K562 (cell line): Measurements from ENCODE around the gene PRTFDC1. TPM values are rescaled to one million over a fixed set of nuclear protein-coding genes. Genes with fewer than 3 reads are reported as not detected.

ENCODE experiments used
- ATAC-seq: fragments of 200-7000 bp; cut with Tn5 transposase; 3 replicates; pipeline ENCODE4 v1.9.1; 2020; ENCODE audit warnings: moderate library complexity
- BruUV-seq: library from RNA; stranded (reverse); fragments of 400-500 nt; replicated peaks from 2 replicates; lab custom pipeline; 2021; lab: Mats Ljungman, UMichigan
- CTCF ChIA-PET: fragments of 300-600 bp; formaldehyde crosslinking; extraction: SDS; loops from one replicate; lab custom pipeline; 2021; ENCODE audit warnings: low intra/inter-chr PET ratio; lab: Yijun Ruan, JAX
- POLR2A ChIA-PET: fragments of 300-600, 350-650 bp; sonication (Branson Sonifier 250); formaldehyde crosslinking; extraction: SDS; loops from one replicate; lab custom pipeline; 2021; ENCODE audit warnings: antibody characterized with exemption, inconsistent platforms; lab: Yijun Ruan, JAX
- DNase-seq, 4 experiments: peaks; one replicate each; pipeline versions ENCODE4 v3.0.0 to v3.0.0-alpha.2; 2011 to 2018; ENCODE audit warnings: low spot score in 3 of 4, mixed read lengths in 3 of 4; ENCODE audit errors: extremely low read depth in 1 of 4
- FAIRE-seq: peaks from 2 replicates; lab custom pipeline; 2011; peaks lifted over from hg19 to GRCh38; lab: Jason Lieb, UNC
- H2AFZ ChIP-seq: 2 replicates; pipeline ENCODE4 v1.6.0; 2011; ENCODE audit warnings: low read depth, low read length, control low read depth, inconsistent platforms
- H3K27ac ChIP-seq: fragments of 200-600 bp; 3 replicates; pipeline ENCODE4 v1.8.0; 2011; ENCODE audit warnings: low read depth, mild to moderate bottlenecking, control low read depth, inconsistent platforms, low read length, moderate library complexity, mixed read lengths; ENCODE audit errors: extremely low read depth
- H3K27me3 ChIP-seq, 2 experiments: fragments of 300-600 bp in 1 of 2; 2 replicates in 1 of 2; 3 replicates in 1 of 2; pipeline versions ENCODE4 v1.6.0 to v1.8.0; 2011; ENCODE audit warnings: inconsistent platforms in 2 of 2, low read length in 2 of 2, mild to moderate bottlenecking in 1 of 2, mixed read lengths in 1 of 2, moderate library complexity in 1 of 2; ENCODE audit not compliant: control insufficient read depth in 2 of 2, insufficient read depth in 2 of 2
- H3K36me3 ChIP-seq: fragments of 300-600 bp; 3 replicates; pipeline ENCODE4 v1.8.0; 2011; ENCODE audit warnings: mild to moderate bottlenecking, low read length, inconsistent platforms; ENCODE audit not compliant: control insufficient read depth, insufficient read depth
- H3K4me1 ChIP-seq, 2 experiments: fragments of 200-600 bp in 1 of 2; replicated peaks in 1 of 2; 2 replicates in 1 of 2; 3 replicates in 1 of 2; pipeline versions ENCODE4 v1.5.1 to v1.8.0; 2011; ENCODE audit warnings: inconsistent platforms in 2 of 2, low read length in 2 of 2, mild to moderate bottlenecking in 1 of 2, mixed read lengths in 1 of 2, moderate library complexity in 1 of 2; ENCODE audit not compliant: control insufficient read depth in 2 of 2, insufficient read depth in 2 of 2
- H3K4me2 ChIP-seq: 2 replicates; pipeline ENCODE4 v1.6.1; 2011; ENCODE audit warnings: low read length, control low read depth, inconsistent platforms, mixed read lengths; ENCODE audit not compliant: insufficient read depth
- H3K4me3 ChIP-seq: fragments of 200-600 bp; sonication (generic), shearing (Covaris generic); 2 replicates; pipeline ENCODE4 v1.5.1; 2016; ENCODE audit warnings: control low read depth, inconsistent platforms
- H3K79me2 ChIP-seq: fragments of 200-600 bp; 3 replicates; pipeline ENCODE4 v1.8.0; 2011; ENCODE audit warnings: low read length, inconsistent platforms; ENCODE audit not compliant: control insufficient read depth, insufficient read depth
- H3K9ac ChIP-seq, 2 experiments: 2 replicates each; pipeline versions ENCODE4 v1.6.0 to v1.6.1; 2011; ENCODE audit warnings: low read depth in 2 of 2, low read length in 2 of 2, control low read depth in 1 of 2, inconsistent platforms in 1 of 2, mild to moderate bottlenecking in 1 of 2, mixed read lengths in 1 of 2; ENCODE audit not compliant: insufficient read depth in 1 of 2
- H3K9me1 ChIP-seq: one replicate; pipeline ENCODE4 v1.6.0; 2011; ENCODE audit warnings: inconsistent platforms, mild to moderate bottlenecking, low read length, moderate library complexity; ENCODE audit not compliant: control insufficient read depth, insufficient read depth
- H3K9me3 ChIP-seq: replicated peaks from 2 replicates; pipeline ENCODE4 v1.5.1; 2011; ENCODE audit warnings: low read depth, low read length, inconsistent platforms; ENCODE audit not compliant: control insufficient read depth, insufficient read depth
- H4K20me1 ChIP-seq: replicated peaks from 2 replicates; pipeline ENCODE4 v1.6.1; 2011; ENCODE audit warnings: low read length, inconsistent platforms, mixed read lengths; ENCODE audit not compliant: control insufficient read depth, insufficient read depth
- EGR1 ChIP-seq: fragments of 450-650 bp; conservative IDR thresholded peaks from 2 replicates; pipeline ENCODE4 v1.6.1; 2017; ENCODE audit warnings: mild to moderate bottlenecking
- RAD21 ChIP-seq, 2 experiments: fragments of 250-450 bp in 1 of 2; fragments of 450-650 bp in 1 of 2; sonication (Bioruptor Pico) in 1 of 2; formaldehyde crosslinking in 1 of 2; IDR thresholded peaks in 1 of 2; conservative IDR thresholded peaks in 1 of 2; 2 replicates each; pipeline versions ENCODE4 v1.4.0 to v1.8.0; 2020 to 2022; ENCODE audit warnings: mild to moderate bottlenecking in 2 of 2, moderate library complexity in 1 of 2
- RBM17 ChIP-seq: fragments of 200-400 bp; formaldehyde crosslinking; IDR thresholded peaks from 2 replicates; pipeline ENCODE4 v1.6.1; 2017; ENCODE audit warnings: low read depth, mild to moderate bottlenecking, low read length, borderline replicate concordance
- SAP30 ChIP-seq: fragments of 200-600 bp; sonication (generic); IDR thresholded peaks from 2 replicates; pipeline ENCODE4 v1.6.1; 2012; ENCODE audit warnings: borderline replicate concordance, low read depth, mild to moderate bottlenecking, moderate library complexity, low read length, control low read depth, inconsistent platforms; ENCODE audit not compliant: insufficient read depth, poor library complexity, severe bottlenecking
- STAG1 ChIP-seq: sonication (generic); formaldehyde crosslinking; IDR thresholded peaks from 2 replicates; pipeline ENCODE4 v1.5.0; 2020; ENCODE audit warnings: missing genetic modification reagents, borderline replicate concordance
- ZNF282 ChIP-seq: sonication (generic); formaldehyde crosslinking; IDR thresholded peaks from 2 replicates; pipeline ENCODE4 v1.8.1; 2023; ENCODE audit warnings: missing genetic modification reagents
- ZNF589 ChIP-seq: fragments of 200-800 bp; sonication (Bioruptor generic); IDR thresholded peaks from 2 replicates; pipeline ENCODE4 v1.6.1; 2016; ENCODE audit warnings: low read depth, missing genetic modification characterization, missing compliant biosample characterization
- WGBS: fragments of 100-300 bp; shearing (Covaris generic); methylation state at CpG from one replicate; pipeline ENCODE4 v1.1.6; 2016; ENCODE audit warnings: low coverage, mixed read lengths; ENCODE audit not compliant: insufficient coverage; ENCODE audit errors: missing lambda C conversion rate; 5-methylcytosine and 5-hydroxymethylcytosine counted together
- in situ Hi-C: fragments of 300-500 bp; cut with MboI; formaldehyde crosslinking; loops from 4 replicates; pipeline ENCODE4 v1.15.0; 2018; ENCODE audit warnings: inconsistent platforms, mixed read lengths
- intact Hi-C: fragments of 100-400 bp; cut with micrococcal nuclease; formaldehyde crosslinking; loops from 2 replicates; pipeline ENCODE4 v1.14.2; 2022
- polyA plus RNA-seq, 8 experiments: library from polyadenylated mRNA; depleted of rRNA in 4 of 8; stranded (reverse) in 5 of 8; unstranded in 3 of 8; fragments of >200 nt; fragmentation: Nextera tagmentation in 2 of 8; fragmentation: Illumina TruSeq in 1 of 8; extraction: Ambion mirVana in 2 of 8; extraction: Trizol in 1 of 8; gene quantifications; 2 replicates each; pipeline versions ENCODE4 v1.2.1 to v1.2.3, GENCODE V29; 2011 to 2014; ENCODE audit warnings: inconsistent platforms in 1 of 8, missing spikeins in 1 of 8
- total RNA-seq, 7 experiments: library from RNA; depleted of rRNA in 6 of 7; stranded (reverse); fragments of >200 nt in 6 of 7; fragmentation: Illumina TruSeq in 2 of 7; extraction: Trizol in 2 of 7; gene quantifications; 2 replicates each; pipeline versions ENCODE4 v1.2.1 to v1.2.3, GENCODE V29; 2011 to 2021; ENCODE audit warnings: low replicate concordance in 1 of 7
- TF ChIP-seq, protein P1 (sequence below): fragments of 450-650 bp; IDR thresholded peaks from 2 replicates; pipeline ENCODE4 v1.6.1; 2017; ENCODE audit warnings: mild to moderate bottlenecking, moderate library complexity
- TF ChIP-seq, protein P2 (sequence below): fragments of 450-650 bp; IDR thresholded peaks from 2 replicates; pipeline ENCODE4 v1.6.1; 2016; ENCODE audit warnings: low read depth
- TF ChIP-seq, protein P3 (sequence below): fragments of 450-650 bp; formaldehyde crosslinking; IDR thresholded peaks from 2 replicates; pipeline ENCODE4 v1.4.0; 2022; ENCODE audit warnings: missing genetic modification characterization

PRTFDC1 gene
- total and polyA plus RNA-seq, 9 of the 15 experiments (the other 6 are each of a cell fraction or from before 2014, with no cell fraction given) = 7.0 to 27.6 (median 10.0) TPM

DNA sequence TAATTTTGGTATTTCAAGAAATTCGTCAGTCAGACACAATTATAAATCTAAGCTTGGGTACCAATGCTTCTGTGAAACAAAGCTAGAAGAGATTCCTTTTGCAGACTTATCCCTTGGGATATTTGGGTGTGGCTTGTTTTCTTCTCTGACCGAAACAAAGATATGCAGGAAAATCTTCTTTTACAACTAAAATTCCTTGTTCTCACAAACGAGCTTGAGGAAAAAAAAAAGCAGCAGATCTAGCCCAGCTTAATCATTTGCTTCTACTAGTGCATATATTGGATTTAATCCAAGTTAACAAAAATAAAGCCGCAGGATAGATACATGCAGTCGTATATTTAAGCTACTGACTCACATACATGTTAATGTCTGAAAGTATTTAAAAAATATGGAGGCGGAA is 104.2 kb downstream of the PRTFDC1 start:
- Histone ChIP-seq H3K9me1 (no peaks in the 10 kb centered on the region), H3K4me1 (peaks cover 0 to 15% of the 10 kb centered on the region in 2 experiments; a peak in 3 of 5 replicates), H3K79me2 (no peaks in the 10 kb centered on the region), H2AFZ (no peak overlapping the region), H4K20me1 (no peaks in the 10 kb centered on the region), H3K4me2 (no peak overlapping the region), H3K9ac (no peak overlapping the region), H3K27me3 (no peaks in the 10 kb centered on the region), H3K27ac (no peak overlapping the region), H3K36me3 (no peaks in the 10 kb centered on the region), H3K4me3 (no peak overlapping the region), H3K9me3 (no peaks in the 10 kb centered on the region)
- ChIA-PET POLR2A (interaction anchor here (0.7 to 1.5 kb wide), 5 partner anchors 10 to 249 kb away, joined by 3 to 5 read pairs (median 3); no protein-coding TSS in a partner anchor), CTCF (no interaction called here)
- FAIRE-seq (no peak), DNase-seq (no peak), ATAC-seq (no peak)
- TF ChIP-seq STAG1 (CRISPR knock-in tag) = no peak
- no peak for TF ChIP-seq EGR1
- no peak for TF ChIP-seq RBM17
- TF ChIP-seq, protein P1, sequence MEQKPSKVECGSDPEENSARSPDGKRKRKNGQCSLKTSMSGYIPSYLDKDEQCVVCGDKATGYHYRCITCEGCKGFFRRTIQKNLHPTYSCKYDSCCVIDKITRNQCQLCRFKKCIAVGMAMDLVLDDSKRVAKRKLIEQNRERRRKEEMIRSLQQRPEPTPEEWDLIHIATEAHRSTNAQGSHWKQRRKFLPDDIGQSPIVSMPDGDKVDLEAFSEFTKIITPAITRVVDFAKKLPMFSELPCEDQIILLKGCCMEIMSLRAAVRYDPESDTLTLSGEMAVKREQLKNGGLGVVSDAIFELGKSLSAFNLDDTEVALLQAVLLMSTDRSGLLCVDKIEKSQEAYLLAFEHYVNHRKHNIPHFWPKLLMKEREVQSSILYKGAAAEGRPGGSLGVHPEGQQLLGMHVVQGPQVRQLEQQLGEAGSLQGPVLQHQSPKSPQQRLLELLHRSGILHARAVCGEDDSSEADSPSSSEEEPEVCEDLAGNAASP = no peak
- no peak for TF ChIP-seq RAD21 (CRISPR knock-in tag; conservative IDR thresholded peaks at IDR 0.05 in 1 of 2, IDR thresholded peaks at IDR 0.05 in 1 of 2)
- TF ChIP-seq, protein P2, sequence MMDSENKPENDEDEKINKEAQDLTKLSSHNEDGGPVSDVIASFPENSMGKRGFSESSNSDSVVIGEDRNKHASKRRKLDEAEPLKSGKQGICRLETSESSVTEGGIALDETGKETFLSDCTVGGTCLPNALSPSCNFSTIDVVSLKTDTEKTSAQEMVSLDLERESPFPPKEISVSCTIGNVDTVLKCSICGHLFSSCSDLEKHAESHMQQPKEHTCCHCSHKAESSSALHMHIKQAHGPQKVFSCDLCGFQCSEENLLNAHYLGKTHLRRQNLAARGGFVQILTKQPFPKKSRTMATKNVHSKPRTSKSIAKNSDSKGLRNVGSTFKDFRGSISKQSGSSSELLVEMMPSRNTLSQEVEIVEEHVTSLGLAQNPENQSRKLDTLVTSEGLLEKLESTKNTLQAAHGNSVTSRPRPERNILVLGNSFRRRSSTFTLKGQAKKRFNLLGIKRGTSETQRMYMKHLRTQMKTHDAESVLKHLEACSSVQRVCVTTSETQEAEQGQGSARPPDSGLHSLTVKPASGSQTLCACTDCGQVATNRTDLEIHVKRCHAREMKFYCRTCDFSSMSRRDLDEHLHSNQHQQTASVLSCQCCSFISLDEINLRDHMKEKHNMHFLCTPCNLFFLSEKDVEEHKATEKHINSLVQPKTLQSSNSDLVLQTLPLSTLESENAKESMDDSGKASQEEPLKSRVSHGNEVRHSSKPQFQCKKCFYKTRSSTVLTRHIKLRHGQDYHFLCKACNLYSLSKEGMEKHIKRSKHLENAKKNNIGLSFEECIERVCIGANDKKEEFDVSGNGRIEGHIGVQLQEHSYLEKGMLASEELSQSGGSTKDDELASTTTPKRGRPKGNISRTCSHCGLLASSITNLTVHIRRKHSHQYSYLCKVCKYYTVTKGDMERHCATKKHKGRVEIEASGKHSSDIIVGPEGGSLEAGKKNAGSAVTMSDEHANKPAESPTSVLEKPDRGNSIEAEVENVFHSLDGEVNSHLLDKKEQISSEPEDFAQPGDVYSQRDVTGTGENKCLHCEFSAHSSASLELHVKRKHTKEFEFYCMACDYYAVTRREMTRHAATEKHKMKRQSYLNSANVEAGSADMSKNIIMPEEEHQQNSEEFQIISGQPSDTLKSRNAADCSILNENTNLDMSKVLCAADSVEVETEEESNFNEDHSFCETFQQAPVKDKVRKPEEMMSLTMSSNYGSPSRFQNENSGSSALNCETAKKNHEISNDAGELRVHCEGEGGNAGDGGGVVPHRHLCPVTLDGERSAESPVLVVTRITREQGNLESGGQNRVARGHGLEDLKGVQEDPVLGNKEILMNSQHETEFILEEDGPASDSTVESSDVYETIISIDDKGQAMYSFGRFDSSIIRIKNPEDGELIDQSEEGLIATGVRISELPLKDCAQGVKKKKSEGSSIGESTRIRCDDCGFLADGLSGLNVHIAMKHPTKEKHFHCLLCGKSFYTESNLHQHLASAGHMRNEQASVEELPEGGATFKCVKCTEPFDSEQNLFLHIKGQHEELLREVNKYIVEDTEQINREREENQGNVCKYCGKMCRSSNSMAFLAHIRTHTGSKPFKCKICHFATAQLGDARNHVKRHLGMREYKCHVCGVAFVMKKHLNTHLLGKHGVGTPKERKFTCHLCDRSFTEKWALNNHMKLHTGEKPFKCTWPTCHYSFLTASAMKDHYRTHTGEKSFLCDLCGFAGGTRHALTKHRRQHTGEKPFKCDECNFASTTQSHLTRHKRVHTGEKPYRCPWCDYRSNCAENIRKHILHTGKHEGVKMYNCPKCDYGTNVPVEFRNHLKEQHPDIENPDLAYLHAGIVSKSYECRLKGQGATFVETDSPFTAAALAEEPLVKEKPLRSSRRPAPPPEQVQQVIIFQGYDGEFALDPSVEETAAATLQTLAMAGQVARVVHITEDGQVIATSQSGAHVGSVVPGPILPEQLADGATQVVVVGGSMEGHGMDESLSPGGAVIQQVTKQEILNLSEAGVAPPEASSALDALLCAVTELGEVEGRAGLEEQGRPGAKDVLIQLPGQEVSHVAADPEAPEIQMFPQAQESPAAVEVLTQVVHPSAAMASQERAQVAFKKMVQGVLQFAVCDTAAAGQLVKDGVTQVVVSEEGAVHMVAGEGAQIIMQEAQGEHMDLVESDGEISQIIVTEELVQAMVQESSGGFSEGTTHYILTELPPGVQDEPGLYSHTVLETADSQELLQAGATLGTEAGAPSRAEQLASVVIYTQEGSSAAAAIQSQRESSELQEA = no peak
- no peak for TF ChIP-seq SAP30
- no peak for TF ChIP-seq ZNF282 (CRISPR knock-in tag)
- no peak for TF ChIP-seq ZNF589 (CRISPR knock-in tag)
- TF ChIP-seq, protein P3, sequence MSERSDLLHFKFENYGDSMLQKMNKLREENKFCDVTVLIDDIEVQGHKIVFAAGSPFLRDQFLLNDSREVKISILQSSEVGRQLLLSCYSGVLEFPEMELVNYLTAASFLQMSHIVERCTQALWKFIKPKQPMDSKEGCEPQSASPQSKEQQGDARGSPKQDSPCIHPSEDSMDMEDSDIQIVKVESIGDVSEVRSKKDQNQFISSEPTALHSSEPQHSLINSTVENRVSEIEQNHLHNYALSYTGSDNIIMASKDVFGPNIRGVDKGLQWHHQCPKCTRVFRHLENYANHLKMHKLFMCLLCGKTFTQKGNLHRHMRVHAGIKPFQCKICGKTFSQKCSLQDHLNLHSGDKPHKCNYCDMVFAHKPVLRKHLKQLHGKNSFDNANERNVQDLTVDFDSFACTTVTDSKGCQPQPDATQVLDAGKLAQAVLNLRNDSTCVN (CRISPR knock-in tag) = no peak
- in situ Hi-C loops (no loop called here), intact Hi-C loops (no loop called here)
- 60% methylated on average over 6 of the region's 6 CpGs for WGBS
- BruUV-seq = no TSS peak
